HepG2 (cell line): Measurements from ENCODE around the gene PLPP3. TPM values are rescaled to one million over a fixed set of nuclear protein-coding genes. Genes with fewer than 3 reads are reported as not detected.

Source experiments
- FOXA1 ChIP-seq, 2 experiments: fragments of 450-650 bp in 1 of 2; sonication (generic) in 1 of 2; formaldehyde crosslinking in 1 of 2; IDR thresholded peaks; 2 replicates each; pipeline versions ENCODE4 v1.4.0 to v1.6.1; 2016 to 2020; ENCODE audit warnings: missing genetic modification reagents in 1 of 2
- FOXP4 ChIP-seq: sonication (generic); formaldehyde crosslinking; IDR thresholded peaks from 2 replicates; pipeline ENCODE4 v1.4.0; 2020; ENCODE audit warnings: missing genetic modification reagents
- HNF1B ChIP-seq: sonication (generic); formaldehyde crosslinking; IDR thresholded peaks from 2 replicates; pipeline ENCODE4 v1.5.1; 2020; ENCODE audit warnings: mild to moderate bottlenecking, moderate library complexity, missing genetic modification reagents
- NFE2L2 ChIP-seq: fragments of 150-350 bp; IDR thresholded peaks from 2 replicates; pipeline ENCODE4 v1.6.1; 2014; ENCODE audit warnings: low read length
- NFKB2 ChIP-seq: sonication (generic); formaldehyde crosslinking; IDR thresholded peaks from 2 replicates; pipeline ENCODE4 v1.4.0; 2020; ENCODE audit warnings: missing genetic modification reagents, borderline replicate concordance
- PBX2 ChIP-seq: IDR thresholded peaks from 2 replicates; pipeline ENCODE4 v1.6.1; 2016; ENCODE audit warnings: control low read depth
- RBAK ChIP-seq: sonication (generic); formaldehyde crosslinking; IDR thresholded peaks from 2 replicates; pipeline ENCODE4 v1.5.1; 2020; ENCODE audit warnings: mild to moderate bottlenecking, missing genetic modification reagents
- ZNF646 ChIP-seq: sonication (generic); formaldehyde crosslinking; IDR thresholded peaks from 2 replicates; pipeline ENCODE4 v1.9.0; 2021; ENCODE audit warnings: mild to moderate bottlenecking, missing genetic modification reagents
- ZNF678 ChIP-seq: sonication (generic); formaldehyde crosslinking; IDR thresholded peaks from 2 replicates; pipeline ENCODE4 v1.4.0; 2020; ENCODE audit warnings: mild to moderate bottlenecking, missing genetic modification reagents
- ZNF766 ChIP-seq: sonication (generic); formaldehyde crosslinking; IDR thresholded peaks from 2 replicates; pipeline ENCODE4 v1.5.0; 2020; ENCODE audit warnings: missing genetic modification reagents, borderline replicate concordance
- polyA plus RNA-seq, 8 experiments: library from polyadenylated mRNA; depleted of rRNA in 3 of 8; stranded (reverse) in 7 of 8; unstranded in 1 of 8; fragments of >200 nt; fragmentation: Illumina TruSeq in 4 of 8; extraction: Trizol in 4 of 8; gene quantifications; 2 replicates each; pipeline versions ENCODE4 v1.2.1 to v1.2.3, GENCODE V29; 2011 to 2016; ENCODE audit warnings: low read depth in 4 of 8, missing spikeins in 1 of 8, mixed read lengths in 1 of 8; ENCODE audit not compliant: insufficient read depth in 1 of 8
- total RNA-seq, 5 experiments: library from RNA; depleted of rRNA; stranded (reverse); fragments of >200 nt; fragmentation: Illumina TruSeq; extraction: Trizol; gene quantifications; 2 replicates each; pipeline ENCODE4 v1.2.3, GENCODE V29; 2016; ENCODE audit warnings: low read depth in 1 of 5
- TF ChIP-seq, protein P1 (sequence below): sonication (generic); formaldehyde crosslinking; IDR thresholded peaks from 2 replicates; pipeline ENCODE4 v1.5.1; 2020; ENCODE audit warnings: missing genetic modification reagents, mild to moderate bottlenecking, borderline replicate concordance

PLPP3 gene
- total and polyA plus RNA-seq, 2 of the 13 experiments (the other 11 are each of a cell fraction or from before 2014, with no cell fraction given), result 49.7 to 65.8 TPM

DNA sequence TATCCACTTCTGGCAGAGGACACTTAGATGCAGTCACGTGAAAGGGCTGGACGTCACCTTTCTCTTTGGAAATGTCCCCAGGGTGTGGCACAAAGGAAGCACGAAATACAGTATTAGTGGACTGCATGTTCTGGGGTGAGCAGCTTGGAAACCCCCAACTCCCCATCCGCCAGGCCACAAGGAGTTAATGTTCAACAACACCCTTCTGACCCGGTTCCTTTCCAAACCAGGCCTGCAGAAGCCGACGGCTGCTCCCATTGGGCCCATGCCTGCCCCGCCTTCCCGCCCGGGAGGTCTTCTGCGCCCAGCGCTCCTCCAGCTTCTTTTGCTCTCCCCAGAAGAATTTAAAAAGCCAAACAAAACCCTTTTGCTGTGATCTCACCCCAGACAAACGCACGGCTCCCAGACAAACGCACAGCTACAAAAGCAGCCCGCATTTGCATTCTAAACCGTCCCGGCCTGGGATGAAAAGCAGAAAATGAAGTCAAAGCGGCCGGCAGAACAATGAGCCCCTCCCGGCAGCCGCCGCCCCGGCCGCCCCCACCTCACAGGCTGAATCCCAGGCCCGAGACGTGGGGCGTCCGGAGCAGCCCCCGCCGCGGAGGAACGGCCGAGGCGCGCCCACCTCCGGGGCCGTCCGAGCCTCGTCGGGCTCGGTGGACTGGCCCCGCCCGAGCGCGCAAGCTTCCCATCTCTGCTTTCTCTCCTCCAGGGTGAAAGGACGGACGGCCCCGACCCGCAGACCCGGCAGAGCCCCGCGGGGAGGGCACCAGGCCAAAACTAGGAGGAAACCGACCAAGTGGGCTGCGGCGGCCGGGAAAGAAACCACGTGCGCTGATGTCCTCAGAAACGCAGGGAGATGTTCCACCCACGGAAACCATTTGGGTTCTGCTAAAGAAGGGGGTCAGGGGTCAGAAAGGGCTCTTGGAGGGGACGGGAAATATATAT, 101.9 kb downstream of the PLPP3 start (continued):
- TF ChIP-seq FOXA1 (IDR thresholded peaks at IDR 0.05) (no peak), FOXA1 (CRISPR knock-in tag; IDR thresholded peaks at IDR 0.05) (peak; percentile 52), NFE2L2 (no peak), HNF1B (CRISPR knock-in tag) (no peak), FOXP4 (CRISPR knock-in tag) (peak; percentile 41; the same call in 1 of the 2 replicates), PBX2 (CRISPR knock-in tag) (no peak), ZNF646 (CRISPR knock-in tag) (no peak), RBAK (CRISPR knock-in tag) (no peak), ZNF678 (CRISPR knock-in tag) (no peak), NFKB2 (CRISPR knock-in tag) (peak; percentile 50; the same call in 1 of the 2 replicates), ZNF766 (no peak)
- TF ChIP-seq, protein P1, sequence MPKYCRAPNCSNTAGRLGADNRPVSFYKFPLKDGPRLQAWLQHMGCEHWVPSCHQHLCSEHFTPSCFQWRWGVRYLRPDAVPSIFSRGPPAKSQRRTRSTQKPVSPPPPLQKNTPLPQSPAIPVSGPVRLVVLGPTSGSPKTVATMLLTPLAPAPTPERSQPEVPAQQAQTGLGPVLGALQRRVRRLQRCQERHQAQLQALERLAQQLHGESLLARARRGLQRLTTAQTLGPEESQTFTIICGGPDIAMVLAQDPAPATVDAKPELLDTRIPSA (CRISPR knock-in tag), result no peak
